GM18861 (cell line): ENCODE results near the gene CMTM8.
"Not testable (repeated sequence)": the region's sequence is repeated elsewhere in the genome, so short reads cannot be mapped to it uniquely, and the experiment has no call there.

Experiments
- ATAC-seq: cut with Tn5 transposase; IDR thresholded peaks from one replicate; pipeline ENCODE4 v1.9.1; 2021; ENCODE audit not compliant: unreplicated experiment

CMTM8 gene

GRCh38 chr3:32373276-32373675 is 134.8 kb downstream of the CMTM8 start:
- ATAC-seq: no peak

GRCh38 chr3:32373844-32374243 is 135.4 kb downstream of the CMTM8 start:
- ATAC-seq: no peak

GRCh38 chr3:32374788-32375595 is 136.5 kb downstream of the CMTM8 start:
- no peak for ATAC-seq

GRCh38 chr3:32375596-32375930 is 137.1 kb downstream of the CMTM8 start:
- ATAC-seq: no peak

- no peak for ATAC-seq
Observed at GRCh38 chr3:32376115-32376514, 137.6 kb downstream of the CMTM8 start.

- no peak for ATAC-seq
Observed at GRCh38 chr3:32379831-32380500, 141.5 kb downstream of the CMTM8 start.

- no peak for ATAC-seq
Observed at GRCh38 chr3:32381922-32382321, 143.4 kb downstream of the CMTM8 start.

GRCh38 chr3:32383136-32383711 is 144.7 kb downstream of the CMTM8 start:
- no peak for ATAC-seq

GRCh38 chr3:32384938-32385337 is 146.5 kb downstream of the CMTM8 start:
- ATAC-seq: no peak

GRCh38 chr3:32387512-32387911 is 149.0 kb downstream of the CMTM8 start:
- ATAC-seq: no peak

GRCh38 chr3:32389577-32389976 is 151.1 kb downstream of the CMTM8 start:
- ATAC-seq: not testable (repeated sequence)

- ATAC-seq: no peak
Observed at GRCh38 chr3:32391643-32392535, 153.4 kb downstream of the CMTM8 start, which contains the start of gene CMTM7. CMTM7 (plus strand) TSS chr3:32391853; CDS start chr3:32391907, 54 bp downstream.

- no peak for ATAC-seq
Observed at GRCh38 chr3:32392536-32393302, 154.2 kb downstream of the CMTM8 start.

- ATAC-seq: no peak
Observed at GRCh38 chr3:32395496-32395895, 157.0 kb downstream of the CMTM8 start.

GRCh38 chr3:32397941-32398340 is 159.5 kb downstream of the CMTM8 start:
- ATAC-seq: no peak

- no peak for ATAC-seq
Observed at GRCh38 chr3:32398531-32398930, 160.1 kb downstream of the CMTM8 start.

- ATAC-seq: no peak
Observed at GRCh38 chr3:32399030-32399620, 160.6 kb downstream of the CMTM8 start.

- no peak for ATAC-seq
Observed at GRCh38 chr3:32401126-32401525, 162.6 kb downstream of the CMTM8 start.

- ATAC-seq: peak; percentile 54
Observed at GRCh38 chr3:32401556-32402081, 163.1 kb downstream of the CMTM8 start.

- no peak for ATAC-seq
Observed at GRCh38 chr3:32403663-32404062, 165.2 kb downstream of the CMTM8 start.
